ENCODE results near the gene TMC7. TPM values are rescaled to one million over a fixed set of nuclear protein-coding genes. Genes with fewer than 3 reads are reported as not detected.

The TMC7 gene
- total and polyA plus RNA-seq, 2 of the 13 experiments (the other 11 are each of a cell fraction or from before 2014, with no cell fraction given): 1.2 to 5.1 TPM

DNA sequence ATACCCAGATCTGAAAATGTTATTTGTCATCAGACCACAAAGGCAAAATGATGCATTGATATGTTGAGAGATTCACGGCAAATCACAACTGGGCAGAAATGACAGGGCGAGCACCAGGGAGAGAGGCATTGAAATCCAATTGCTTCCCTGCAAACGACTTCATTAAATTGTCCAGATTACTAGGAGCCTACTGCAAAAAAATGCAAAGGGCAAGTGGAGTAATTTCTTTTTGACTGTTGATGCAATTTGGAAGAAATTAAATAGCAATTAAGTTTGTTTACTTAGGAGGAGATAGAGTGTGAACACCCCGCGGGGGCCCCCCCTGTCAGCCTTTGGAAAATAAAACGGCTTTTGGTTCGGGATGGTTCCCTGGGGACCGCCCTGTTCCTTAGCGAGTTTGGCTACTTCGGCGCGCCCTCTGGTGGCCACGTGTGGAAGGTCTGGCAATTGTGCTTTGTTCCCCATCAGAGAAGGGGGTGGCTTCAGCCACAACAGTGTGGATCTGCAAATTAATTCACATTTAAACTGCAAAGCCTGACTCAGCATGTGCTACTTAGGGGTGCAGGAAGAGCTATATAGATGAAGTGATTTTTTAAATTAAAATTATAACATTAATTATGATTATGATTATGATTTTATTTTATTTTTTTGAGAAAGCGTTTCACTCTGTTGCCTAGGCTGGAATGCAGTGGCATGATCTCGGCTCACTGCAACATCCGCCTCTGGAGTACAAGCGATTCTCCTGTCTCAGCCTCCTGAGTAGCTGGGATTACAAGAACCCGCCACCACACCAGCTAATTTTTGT lies 14.5 kb upstream of the TMC7 start (continued):
- TF ChIP-seq SMAD3 (CRISPR knock-in tag; IDR thresholded peaks at IDR 0.05) (peak; percentile 44; the same call in 1 of the 2 replicates), GATAD2A (CRISPR knock-in tag; IDR thresholded peaks at IDR 0.05) (peak; percentile 63; the same call in 1 of the 2 replicates), ZNF678 (CRISPR knock-in tag; IDR thresholded peaks at IDR 0.05) (no peak), TGIF2 (CRISPR knock-in tag; IDR thresholded peaks at IDR 0.05) (no peak), PAWR (CRISPR knock-in tag; IDR thresholded peaks at IDR 0.05; ENCODE audit: borderline replicate concordance) (no peak), ZMYM4 (CRISPR knock-in tag; IDR thresholded peaks at IDR 0.05) (peak; percentile 51; the same call in 1 of the 2 replicates), NFKB2 (CRISPR knock-in tag; IDR thresholded peaks at IDR 0.05; ENCODE audit: borderline replicate concordance) (no peak), ZNF101 (CRISPR knock-in tag; IDR thresholded peaks at IDR 0.05; ENCODE audit: borderline replicate concordance, low read depth) (no peak), MAFK (conservative IDR thresholded peaks at IDR 0.05 in 1 of 2, IDR thresholded peaks at IDR 0.05 in 1 of 2; ENCODE audit: low read length in 2 of 2) (peak; percentile 52 to 70; a peak in 3 of 4 replicates), SP5 (CRISPR knock-in tag; IDR thresholded peaks at IDR 0.05; ENCODE audit: borderline replicate concordance, low read depth) (peak; percentile 20; the same call in 1 of the 2 replicates), FOXJ3 (CRISPR knock-in tag; IDR thresholded peaks at IDR 0.05; ENCODE audit: borderline replicate concordance) (no peak), REL (CRISPR knock-in tag; conservative IDR thresholded peaks at IDR 0.05) (no peak), ZNF672 (CRISPR knock-in tag; IDR thresholded peaks at IDR 0.05) (no peak), ZNF12 (CRISPR knock-in tag; IDR thresholded peaks at IDR 0.05) (no peak), ZNF3 (CRISPR knock-in tag; IDR thresholded peaks at IDR 0.05) (no peak)
- TF ChIP-seq, protein P1, sequence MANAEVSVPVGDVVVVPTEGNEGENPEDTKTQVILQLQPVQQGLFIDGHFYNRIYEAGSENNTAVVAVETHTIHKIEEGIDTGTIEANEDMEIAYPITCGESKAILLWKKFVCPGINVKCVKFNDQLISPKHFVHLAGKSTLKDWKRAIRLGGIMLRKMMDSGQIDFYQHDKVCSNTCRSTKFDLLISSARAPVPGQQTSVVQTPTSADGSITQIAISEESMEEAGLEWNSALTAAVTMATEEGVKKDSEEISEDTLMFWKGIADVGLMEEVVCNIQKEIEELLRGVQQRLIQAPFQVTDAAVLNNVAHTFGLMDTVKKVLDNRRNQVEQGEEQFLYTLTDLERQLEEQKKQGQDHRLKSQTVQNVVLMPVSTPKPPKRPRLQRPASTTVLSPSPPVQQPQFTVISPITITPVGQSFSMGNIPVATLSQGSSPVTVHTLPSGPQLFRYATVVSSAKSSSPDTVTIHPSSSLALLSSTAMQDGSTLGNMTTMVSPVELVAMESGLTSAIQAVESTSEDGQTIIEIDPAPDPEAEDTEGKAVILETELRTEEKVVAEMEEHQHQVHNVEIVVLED (CRISPR knock-in tag; IDR thresholded peaks at IDR 0.05; ENCODE audit: borderline replicate concordance): peak; percentile 50; the same call in 1 of the 2 replicates
- TF ChIP-seq, protein P2, sequence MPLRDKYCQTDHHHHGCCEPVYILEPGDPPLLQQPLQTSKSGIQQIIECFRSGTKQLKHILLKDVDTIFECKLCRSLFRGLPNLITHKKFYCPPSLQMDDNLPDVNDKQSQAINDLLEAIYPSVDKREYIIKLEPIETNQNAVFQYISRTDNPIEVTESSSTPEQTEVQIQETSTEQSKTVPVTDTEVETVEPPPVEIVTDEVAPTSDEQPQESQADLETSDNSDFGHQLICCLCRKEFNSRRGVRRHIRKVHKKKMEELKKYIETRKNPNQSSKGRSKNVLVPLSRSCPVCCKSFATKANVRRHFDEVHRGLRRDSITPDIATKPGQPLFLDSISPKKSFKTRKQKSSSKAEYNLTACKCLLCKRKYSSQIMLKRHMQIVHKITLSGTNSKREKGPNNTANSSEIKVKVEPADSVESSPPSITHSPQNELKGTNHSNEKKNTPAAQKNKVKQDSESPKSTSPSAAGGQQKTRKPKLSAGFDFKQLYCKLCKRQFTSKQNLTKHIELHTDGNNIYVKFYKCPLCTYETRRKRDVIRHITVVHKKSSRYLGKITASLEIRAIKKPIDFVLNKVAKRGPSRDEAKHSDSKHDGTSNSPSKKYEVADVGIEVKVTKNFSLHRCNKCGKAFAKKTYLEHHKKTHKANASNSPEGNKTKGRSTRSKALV (CRISPR knock-in tag; IDR thresholded peaks at IDR 0.05): peak; percentile 28; the same call in 1 of the 2 replicates
- TF ChIP-seq, protein P3, sequence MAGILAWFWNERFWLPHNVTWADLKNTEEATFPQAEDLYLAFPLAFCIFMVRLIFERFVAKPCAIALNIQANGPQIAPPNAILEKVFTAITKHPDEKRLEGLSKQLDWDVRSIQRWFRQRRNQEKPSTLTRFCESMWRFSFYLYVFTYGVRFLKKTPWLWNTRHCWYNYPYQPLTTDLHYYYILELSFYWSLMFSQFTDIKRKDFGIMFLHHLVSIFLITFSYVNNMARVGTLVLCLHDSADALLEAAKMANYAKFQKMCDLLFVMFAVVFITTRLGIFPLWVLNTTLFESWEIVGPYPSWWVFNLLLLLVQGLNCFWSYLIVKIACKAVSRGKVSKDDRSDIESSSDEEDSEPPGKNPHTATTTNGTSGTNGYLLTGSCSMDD (CRISPR knock-in tag; IDR thresholded peaks at IDR 0.05): no peak
- TF ChIP-seq, protein P4, sequence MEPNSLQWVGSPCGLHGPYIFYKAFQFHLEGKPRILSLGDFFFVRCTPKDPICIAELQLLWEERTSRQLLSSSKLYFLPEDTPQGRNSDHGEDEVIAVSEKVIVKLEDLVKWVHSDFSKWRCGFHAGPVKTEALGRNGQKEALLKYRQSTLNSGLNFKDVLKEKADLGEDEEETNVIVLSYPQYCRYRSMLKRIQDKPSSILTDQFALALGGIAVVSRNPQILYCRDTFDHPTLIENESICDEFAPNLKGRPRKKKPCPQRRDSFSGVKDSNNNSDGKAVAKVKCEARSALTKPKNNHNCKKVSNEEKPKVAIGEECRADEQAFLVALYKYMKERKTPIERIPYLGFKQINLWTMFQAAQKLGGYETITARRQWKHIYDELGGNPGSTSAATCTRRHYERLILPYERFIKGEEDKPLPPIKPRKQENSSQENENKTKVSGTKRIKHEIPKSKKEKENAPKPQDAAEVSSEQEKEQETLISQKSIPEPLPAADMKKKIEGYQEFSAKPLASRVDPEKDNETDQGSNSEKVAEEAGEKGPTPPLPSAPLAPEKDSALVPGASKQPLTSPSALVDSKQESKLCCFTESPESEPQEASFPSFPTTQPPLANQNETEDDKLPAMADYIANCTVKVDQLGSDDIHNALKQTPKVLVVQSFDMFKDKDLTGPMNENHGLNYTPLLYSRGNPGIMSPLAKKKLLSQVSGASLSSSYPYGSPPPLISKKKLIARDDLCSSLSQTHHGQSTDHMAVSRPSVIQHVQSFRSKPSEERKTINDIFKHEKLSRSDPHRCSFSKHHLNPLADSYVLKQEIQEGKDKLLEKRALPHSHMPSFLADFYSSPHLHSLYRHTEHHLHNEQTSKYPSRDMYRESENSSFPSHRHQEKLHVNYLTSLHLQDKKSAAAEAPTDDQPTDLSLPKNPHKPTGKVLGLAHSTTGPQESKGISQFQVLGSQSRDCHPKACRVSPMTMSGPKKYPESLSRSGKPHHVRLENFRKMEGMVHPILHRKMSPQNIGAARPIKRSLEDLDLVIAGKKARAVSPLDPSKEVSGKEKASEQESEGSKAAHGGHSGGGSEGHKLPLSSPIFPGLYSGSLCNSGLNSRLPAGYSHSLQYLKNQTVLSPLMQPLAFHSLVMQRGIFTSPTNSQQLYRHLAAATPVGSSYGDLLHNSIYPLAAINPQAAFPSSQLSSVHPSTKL (CRISPR knock-in tag; IDR thresholded peaks at IDR 0.05): peak; percentile 70
- TF ChIP-seq, protein P5, sequence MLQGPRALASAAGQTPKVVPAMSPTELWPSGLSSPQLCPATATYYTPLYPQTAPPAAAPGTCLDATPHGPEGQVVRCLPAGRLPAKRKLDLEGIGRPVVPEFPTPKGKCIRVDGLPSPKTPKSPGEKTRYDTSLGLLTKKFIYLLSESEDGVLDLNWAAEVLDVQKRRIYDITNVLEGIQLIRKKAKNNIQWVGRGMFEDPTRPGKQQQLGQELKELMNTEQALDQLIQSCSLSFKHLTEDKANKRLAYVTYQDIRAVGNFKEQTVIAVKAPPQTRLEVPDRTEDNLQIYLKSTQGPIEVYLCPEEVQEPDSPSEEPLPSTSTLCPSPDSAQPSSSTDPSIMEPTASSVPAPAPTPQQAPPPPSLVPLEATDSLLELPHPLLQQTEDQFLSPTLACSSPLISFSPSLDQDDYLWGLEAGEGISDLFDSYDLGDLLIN (CRISPR knock-in tag; IDR thresholded peaks at IDR 0.05; ENCODE audit: borderline replicate concordance): no peak
